ENCODE data around the gene SERTAD2.

The SERTAD2 gene

GRCh38 chr2:64646007-64646880, 7.5 kb downstream of the SERTAD2 start:
- 0 out of 2 replicates have a peak, but pooled peaks cover 8% of the 10 kb centered on the region for H3F3A ChIP-seq (ENCODE audit: low read depth)
- H3K4me1 ChIP-seq (ENCODE audit: insufficient read depth, low read length, poor library complexity, severe bottlenecking): peaks cover 73% of the 10 kb centered on the region
- H3K27me3 ChIP-seq (ENCODE audit: insufficient read depth, low read length, poor library complexity, severe bottlenecking): no peaks in the 10 kb centered on the region
- no peaks in the 10 kb centered on the region for H3K9me3 ChIP-seq (ENCODE audit: insufficient read depth, low read depth, low read length)
- H2AFZ ChIP-seq (ENCODE audit: low read length): no peak overlapping the region
- H3K4me3 ChIP-seq (ENCODE audit: low read length, poor library complexity, severe bottlenecking): peak overlapping the region; percentile 92
- H3K4me2 ChIP-seq (ENCODE audit: low read depth, low read length, poor library complexity, severe bottlenecking): peak overlapping the region; percentile 92
- no peak for TF ChIP-seq EZH2phosphoT487 (IDR thresholded peaks at IDR 0.05; ENCODE audit: borderline replicate concordance)
- peak; percentile 96 for TF ChIP-seq CTCF (conservative IDR thresholded peaks at IDR 0.05; ENCODE audit: low read length)
- H3K9ac ChIP-seq (ENCODE audit: low read depth, low read length, poor library complexity, severe bottlenecking): peak overlapping the region; percentile 64
- peaks cover 100% of the 10 kb centered on the region for H3K79me2 ChIP-seq (ENCODE audit: insufficient read depth, low read length)
- no peaks in the 10 kb centered on the region for H3K9me2 ChIP-seq (replicated peaks; ENCODE audit: low read depth, low read length)
- H4K20me1 ChIP-seq (ENCODE audit: insufficient read depth, low read length, poor library complexity, severe bottlenecking): peaks cover 96% of the 10 kb centered on the region
- H3K36me3 ChIP-seq (ENCODE audit: insufficient read depth, low read length): peaks cover 2% of the 10 kb centered on the region; the same call in 1 of the 2 replicates

GRCh38 chr2:64644458-64645382, 9.0 kb downstream of the SERTAD2 start:
- Histone ChIP-seq H2AFZ (ENCODE audit: low read length) (no peak overlapping the region), H3K79me2 (ENCODE audit: insufficient read depth, low read length) (peaks cover 100% of the 10 kb centered on the region), H3K36me3 (ENCODE audit: insufficient read depth, low read length) (peaks cover 5% of the 10 kb centered on the region; the same call in 1 of the 2 replicates), H3K4me2 (ENCODE audit: low read depth, low read length, poor library complexity, severe bottlenecking) (peak overlapping the region; percentile 92), H3K9me2 (replicated peaks; ENCODE audit: low read depth, low read length) (no peaks in the 10 kb centered on the region), H3F3A (ENCODE audit: low read depth) (0 out of 2 replicates have a peak, but pooled peaks cover 8% of the 10 kb centered on the region), H3K9me3 (ENCODE audit: insufficient read depth, low read depth, low read length) (no peaks in the 10 kb centered on the region), H3K4me1 (ENCODE audit: insufficient read depth, low read length, poor library complexity, severe bottlenecking) (peaks cover 64% of the 10 kb centered on the region), H3K9ac (ENCODE audit: low read depth, low read length, poor library complexity, severe bottlenecking) (peak overlapping the region; percentile 64), H3K27me3 (ENCODE audit: insufficient read depth, low read length, poor library complexity, severe bottlenecking) (no peaks in the 10 kb centered on the region), H4K20me1 (ENCODE audit: insufficient read depth, low read length, poor library complexity, severe bottlenecking) (peaks cover 96% of the 10 kb centered on the region), H3K4me3 (ENCODE audit: low read length, poor library complexity, severe bottlenecking) (peak overlapping the region; percentile 92)
- TF ChIP-seq CTCF (conservative IDR thresholded peaks at IDR 0.05; ENCODE audit: low read length): peak; percentile 37; the same call in 1 of the 2 replicates
- TF ChIP-seq EZH2phosphoT487 (IDR thresholded peaks at IDR 0.05; ENCODE audit: borderline replicate concordance): no peak

- no peak for TF ChIP-seq CTCF (conservative IDR thresholded peaks at IDR 0.05; ENCODE audit: low read length)
- no peak for TF ChIP-seq EZH2phosphoT487 (IDR thresholded peaks at IDR 0.05; ENCODE audit: borderline replicate concordance)
- Histone ChIP-seq H3K4me2 (ENCODE audit: low read depth, low read length, poor library complexity, severe bottlenecking) (peak overlapping the region; percentile 92), H3F3A (ENCODE audit: low read depth) (0 out of 2 replicates have a peak, but pooled peaks cover 8% of the 10 kb centered on the region), H3K36me3 (ENCODE audit: insufficient read depth, low read length) (peaks cover 5% of the 10 kb centered on the region; the same call in 1 of the 2 replicates), H4K20me1 (ENCODE audit: insufficient read depth, low read length, poor library complexity, severe bottlenecking) (peaks cover 96% of the 10 kb centered on the region), H2AFZ (ENCODE audit: low read length) (no peak overlapping the region), H3K27me3 (ENCODE audit: insufficient read depth, low read length, poor library complexity, severe bottlenecking) (no peaks in the 10 kb centered on the region), H3K4me3 (ENCODE audit: low read length, poor library complexity, severe bottlenecking) (peak overlapping the region; percentile 92), H3K9me2 (replicated peaks; ENCODE audit: low read depth, low read length) (no peaks in the 10 kb centered on the region), H3K79me2 (ENCODE audit: insufficient read depth, low read length) (peaks cover 100% of the 10 kb centered on the region), H3K4me1 (ENCODE audit: insufficient read depth, low read length, poor library complexity, severe bottlenecking) (peaks cover 56% of the 10 kb centered on the region), H3K9ac (ENCODE audit: low read depth, low read length, poor library complexity, severe bottlenecking) (peak overlapping the region; percentile 64), H3K9me3 (ENCODE audit: insufficient read depth, low read depth, low read length) (no peaks in the 10 kb centered on the region)
These were observed 9.8 kb downstream of the SERTAD2 start for GRCh38 chr2:64643838-64644457.

Measured in Loucy (cell line).